IMR-90 (cell line): ENCODE data around the gene GNAT1. TPM values are rescaled to one million over a fixed set of nuclear protein-coding genes. Genes with fewer than 3 reads are reported as not detected.

Experiments
- ATAC-seq: fragments of 200-7000 bp; cut with Tn5 transposase; 2 replicates; pipeline ENCODE4 v1.9.1; 2020; ENCODE audit warnings: low read depth, mild to moderate bottlenecking, moderate library complexity
- BruUV-seq: library from RNA; stranded (reverse); fragments of 400-500 nt; replicated peaks from 2 replicates; lab custom pipeline; 2021; lab: Mats Ljungman, UMichigan
- CTCF ChIA-PET: fragments of 300-600 bp; formaldehyde crosslinking; extraction: SDS; loops from one replicate; lab custom pipeline; 2021; ENCODE audit warnings: antibody characterized with exemption; lab: Yijun Ruan, JAX
- POLR2A ChIA-PET: fragments of 300-600 bp; sonication (Branson Sonifier 250); formaldehyde crosslinking; loops from one replicate; lab custom pipeline; 2022; ENCODE audit warnings: antibody characterized with exemption; ENCODE audit not compliant: unreplicated experiment; lab: Charles Lee
- DNase-seq: peaks from one replicate; pipeline ENCODE4 v3.0.0; 2013
- H2AFZ ChIP-seq: replicated peaks from 2 replicates; pipeline ENCODE3; 2013; ENCODE audit warnings: low read length, mild to moderate bottlenecking; ENCODE audit not compliant: poor library complexity
- H2AK5ac ChIP-seq: 2 replicates; pipeline ENCODE4 v1.6.1; 2013; ENCODE audit warnings: low read depth, low read length, inconsistent platforms
- H2AK9ac ChIP-seq: replicated peaks from 2 replicates; pipeline ENCODE3; 2013; ENCODE audit warnings: mild to moderate bottlenecking, low read depth, low read length, moderate library complexity; ENCODE audit not compliant: poor library complexity
- H2BK120ac ChIP-seq: 2 replicates; pipeline ENCODE4 v1.6.1; 2013; ENCODE audit warnings: low read depth, low read length, inconsistent platforms
- H2BK15ac ChIP-seq: 3 replicates; pipeline ENCODE4 v1.6.1; 2013; ENCODE audit warnings: low read depth, low read length, inconsistent platforms
- H2BK20ac ChIP-seq: 2 replicates; pipeline ENCODE4 v1.6.1; 2013; ENCODE audit warnings: low read depth, mild to moderate bottlenecking, inconsistent platforms, low read length, moderate library complexity
- H2BK5ac ChIP-seq: 2 replicates; pipeline ENCODE4 v1.6.1; 2013; ENCODE audit warnings: mild to moderate bottlenecking, low read depth, low read length, inconsistent platforms; ENCODE audit not compliant: poor library complexity, severe bottlenecking
- H3K14ac ChIP-seq: replicated peaks from 2 replicates; pipeline ENCODE4 v1.6.1; 2013; ENCODE audit warnings: low read depth, low read length, inconsistent platforms
- H3K18ac ChIP-seq: 2 replicates; pipeline ENCODE4 v1.6.1; 2013; ENCODE audit warnings: low read depth, low read length, control low read depth
- H3K23ac ChIP-seq: 2 replicates; pipeline ENCODE4 v1.6.1; 2013; ENCODE audit warnings: low read depth, low read length, inconsistent platforms
- H3K27ac ChIP-seq: 2 replicates; pipeline ENCODE4 v1.5.1; 2013; ENCODE audit warnings: mild to moderate bottlenecking, control low read depth, low read length; ENCODE audit not compliant: insufficient read depth
- H3K27me3 ChIP-seq: 2 replicates; pipeline ENCODE4 v1.6.1; 2013; ENCODE audit warnings: low read length; ENCODE audit not compliant: control insufficient read depth, insufficient read depth
- H3K36me3 ChIP-seq: 2 replicates; pipeline ENCODE4 v1.6.1; 2013; ENCODE audit warnings: low read length, mixed read lengths; ENCODE audit not compliant: control insufficient read depth, insufficient read depth
- H3K4ac ChIP-seq: 2 replicates; pipeline ENCODE4 v1.6.1; 2013; ENCODE audit warnings: low read depth, low read length, inconsistent platforms
- H3K4me1 ChIP-seq: 2 replicates; pipeline ENCODE4 v1.6.1; 2013; ENCODE audit warnings: low read length, mixed read lengths; ENCODE audit not compliant: control insufficient read depth, insufficient read depth
- H3K4me2 ChIP-seq: 2 replicates; pipeline ENCODE4 v1.6.1; 2013; ENCODE audit warnings: low read depth, mild to moderate bottlenecking, control low read depth, low read length, moderate library complexity
- H3K4me3 ChIP-seq: 2 replicates; pipeline ENCODE4 v1.5.1; 2013; ENCODE audit warnings: low read depth, mild to moderate bottlenecking, control low read depth, low read length, moderate library complexity; ENCODE audit not compliant: insufficient read depth
- H3K56ac ChIP-seq: 2 replicates; pipeline ENCODE4 v1.6.1; 2013; ENCODE audit warnings: low read length, inconsistent platforms; ENCODE audit not compliant: insufficient read depth; ENCODE audit errors: extremely low read depth
- H3K79me1 ChIP-seq, 2 experiments: 2 replicates each; pipeline ENCODE4 v1.6.1; 2013; ENCODE audit warnings: low read length in 2 of 2, inconsistent platforms in 1 of 2, low read depth in 1 of 2
- H3K9ac ChIP-seq: 2 replicates; pipeline ENCODE4 v1.6.1; 2013; ENCODE audit warnings: low read depth, low read length, control low read depth
- H3K9me1 ChIP-seq: 2 replicates; pipeline ENCODE4 v1.6.1; 2013; ENCODE audit warnings: low read length, inconsistent platforms; ENCODE audit not compliant: insufficient read depth
- H3K9me3 ChIP-seq: 2 replicates; pipeline ENCODE4 v1.6.1; 2013; ENCODE audit warnings: low read length; ENCODE audit not compliant: control insufficient read depth, insufficient read depth
- H4K20me1 ChIP-seq: 2 replicates; pipeline ENCODE4 v1.6.1; 2013; ENCODE audit warnings: low read length, inconsistent platforms; ENCODE audit not compliant: insufficient read depth
- H4K5ac ChIP-seq: 2 replicates; pipeline ENCODE4 v1.6.1; 2013; ENCODE audit warnings: mild to moderate bottlenecking, low read depth, low read length, control low read depth
- H4K8ac ChIP-seq, 2 experiments: 2 replicates each; pipeline ENCODE4 v1.6.1; 2013; ENCODE audit warnings: low read depth in 2 of 2, low read length in 2 of 2, control low read depth in 1 of 2, inconsistent platforms in 1 of 2
- H4K91ac ChIP-seq: 2 replicates; pipeline ENCODE4 v1.6.1; 2013; ENCODE audit warnings: low read depth, low read length, inconsistent platforms; ENCODE audit not compliant: insufficient read depth
- BHLHE40 ChIP-seq: fragments of 150-350 bp; IDR thresholded peaks from 2 replicates; pipeline ENCODE4 v1.6.1; 2016; ENCODE audit warnings: mild to moderate bottlenecking, low read depth, low read length
- CEBPB ChIP-seq: IDR thresholded peaks from 2 replicates; pipeline ENCODE4 v1.6.1; 2012; ENCODE audit warnings: low read depth, low read length, improper control_type of control experiment
- CHD1 ChIP-seq: IDR thresholded peaks from 2 replicates; pipeline ENCODE4 v1.6.1; 2012; ENCODE audit warnings: low read depth, low read length, improper control_type of control experiment
- FOS ChIP-seq: fragments of 150-350 bp; IDR thresholded peaks from 2 replicates; pipeline ENCODE4 v1.6.1; 2016; ENCODE audit warnings: low read depth, low read length
- MAFK ChIP-seq: IDR thresholded peaks from 2 replicates; pipeline ENCODE4 v1.6.1; 2012; ENCODE audit warnings: low read depth, low read length, improper control_type of control experiment
- MAZ ChIP-seq: IDR thresholded peaks from 2 replicates; pipeline ENCODE4 v1.6.1; 2012; ENCODE audit warnings: low read depth, mild to moderate bottlenecking, low read length, improper control_type of control experiment, moderate library complexity, borderline replicate concordance
- MXI1 ChIP-seq: IDR thresholded peaks from 2 replicates; pipeline ENCODE4 v1.6.1; 2012; ENCODE audit warnings: low read depth, mild to moderate bottlenecking, low read length, moderate library complexity, borderline replicate concordance
- NFE2L2 ChIP-seq: fragments of 150-350 bp; IDR thresholded peaks from 2 replicates; pipeline ENCODE4 v1.6.1; 2016; ENCODE audit warnings: low read depth, mild to moderate bottlenecking, low read length
- POLR2A ChIP-seq: IDR thresholded peaks from 2 replicates; pipeline ENCODE4 v1.6.1; 2012; ENCODE audit warnings: mild to moderate bottlenecking, low read depth, low read length
- RAD21 ChIP-seq: IDR thresholded peaks from 2 replicates; pipeline ENCODE4 v1.6.1; 2012; ENCODE audit warnings: low read length, improper control_type of control experiment
- RCOR1 ChIP-seq: IDR thresholded peaks from 2 replicates; pipeline ENCODE4 v1.6.1; 2012; ENCODE audit warnings: mild to moderate bottlenecking, low read length, improper control_type of control experiment; ENCODE audit not compliant: insufficient replicate concordance
- RFX5 ChIP-seq: IDR thresholded peaks from 2 replicates; pipeline ENCODE4 v1.8.0; 2012; ENCODE audit warnings: low read depth, mild to moderate bottlenecking, low read length, moderate library complexity
- SMC3 ChIP-seq: fragments of 150-350 bp; IDR thresholded peaks from 2 replicates; pipeline ENCODE4 v1.6.1; 2016; ENCODE audit warnings: low read depth, mild to moderate bottlenecking, antibody characterized with exemption, low read length, moderate library complexity
- WGBS, 2 experiments: methylation state at CpG; one replicate each; pipeline versions ENCODE4 v1.1.5 to v1.1.7; 2013; ENCODE audit warnings: missing lambda C conversion rate in 2 of 2; ENCODE audit not compliant: insufficient read length in 1 of 2; ENCODE audit errors: extremely low coverage in 2 of 2; 5-methylcytosine and 5-hydroxymethylcytosine counted together
- dilution Hi-C: fragments of 300-500 bp; cut with HindIII; formaldehyde crosslinking; loops from one replicate; pipeline ENCODE4 v1.14.3; 2018; ENCODE audit warnings: low sequenced_read_pairs; ENCODE audit not compliant: unreplicated experiment
- in situ Hi-C: fragments of 300-500 bp; cut with MboI; formaldehyde crosslinking; loops from 3 replicates; pipeline ENCODE4 v1.14.3; 2019; ENCODE audit warnings: low sequenced_read_pairs, inconsistent platforms, mixed read lengths
- intact Hi-C: fragments of 100-400 bp; cut with micrococcal nuclease; formaldehyde crosslinking; loops from 2 replicates; pipeline ENCODE4 v1.10.0; 2022
- polyA plus RNA-seq, 3 experiments: library from polyadenylated mRNA; depleted of rRNA; stranded (reverse); fragments of >200 nt; gene quantifications; 2 replicates each; pipeline ENCODE4 v1.2.3, GENCODE V29; 2012; ENCODE audit warnings: low replicate concordance in 1 of 3
- total RNA-seq: library from RNA; depleted of rRNA; stranded (reverse); fragments of >200 nt; gene quantifications from 2 replicates; pipeline ENCODE4 v1.2.3, GENCODE V29; 2012
- TF ChIP-seq, protein P1 (sequence below): fragments of 150-350 bp; IDR thresholded peaks from 2 replicates; pipeline ENCODE4 v1.6.1; 2016; ENCODE audit warnings: low read depth, mild to moderate bottlenecking, low read length, moderate library complexity, borderline replicate concordance
- TF ChIP-seq, protein P2 (sequence below): conservative IDR thresholded peaks from 2 replicates; pipeline ENCODE4 v1.5.1; 2012; ENCODE audit warnings: mild to moderate bottlenecking, low read depth, low read length, improper control_type of control experiment
- TF ChIP-seq, protein P3 (sequence below): fragments of 150-350 bp; IDR thresholded peaks from 2 replicates; pipeline ENCODE4 v1.6.1; 2017; ENCODE audit warnings: mild to moderate bottlenecking, antibody characterized with exemption, low read length, low read depth

The GNAT1 gene
- total and polyA plus RNA-seq, 2 of the 4 experiments (the other 2 are of a cell fraction): not detected

DNA sequence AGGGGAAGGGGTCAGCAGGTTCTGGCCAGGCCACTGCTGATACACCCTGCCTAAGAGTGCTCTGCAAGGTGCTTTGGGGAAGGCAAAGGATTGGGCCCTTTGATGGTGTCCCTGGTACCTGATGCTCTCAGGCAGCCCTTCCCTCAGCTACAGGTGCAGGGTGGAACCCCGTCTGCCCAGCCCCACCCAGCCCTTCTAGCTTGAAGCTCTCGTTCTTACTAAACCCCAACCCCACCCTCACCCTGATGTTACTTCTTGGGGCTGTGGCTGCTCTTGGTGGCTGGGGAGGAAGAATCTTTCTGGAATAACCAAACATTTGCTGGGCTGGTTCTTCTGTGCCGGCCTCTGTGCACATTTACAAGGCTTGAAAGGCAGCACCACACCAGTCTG, 51.0 kb downstream of the GNAT1 start:
- no peak overlapping the region for H2AFZ ChIP-seq
- H2AK9ac ChIP-seq: peak overlapping the region; percentile 63
- H3K56ac ChIP-seq: no peak overlapping the region
- no peak overlapping the region for H4K5ac ChIP-seq
- ChIA-PET CTCF (no interaction called here), POLR2A (no interaction called here)
- no peaks in the 10 kb centered on the region for H3K27me3 ChIP-seq
- H2AK5ac ChIP-seq: no peak overlapping the region; the same call in 1 of the 2 replicates
- H3K23ac ChIP-seq: 0 out of 2 replicates have a peak overlapping the region, but pooled peaks have one; percentile 8
- in situ Hi-C loops (no loop called here), intact Hi-C loops (no loop called here), dilution Hi-C loops (no loop called here)
- H3K4me1 ChIP-seq: peaks cover 54% of the 10 kb centered on the region
- H3K9ac ChIP-seq: no peak overlapping the region
- no peak overlapping the region for H3K4me3 ChIP-seq
- H3K4ac ChIP-seq: no peak overlapping the region
- H3K9me3 ChIP-seq: no peaks in the 10 kb centered on the region
- DNase-seq (no peak), ATAC-seq (no peak)
- H3K36me3 ChIP-seq: peaks cover 25% of the 10 kb centered on the region
- H2BK15ac ChIP-seq: no peak overlapping the region
- H3K4me2 ChIP-seq: no peak overlapping the region
- H4K91ac ChIP-seq: no peak overlapping the region
- H2BK5ac ChIP-seq: peak overlapping the region; percentile 12
- peaks cover 86% of the 10 kb centered on the region for H4K20me1 ChIP-seq
- peaks cover 10% of the 10 kb centered on the region for H3K9me1 ChIP-seq
- TF ChIP-seq FOS (no peak), MAFK (no peak), RAD21 (no peak), SMC3 (no peak), CEBPB (no peak), CHD1 (no peak), NFE2L2 (no peak), MXI1 (no peak), MAZ (no peak), RFX5 (no peak), BHLHE40 (no peak), RCOR1 (no peak), POLR2A (no peak)
- TF ChIP-seq, protein P1, sequence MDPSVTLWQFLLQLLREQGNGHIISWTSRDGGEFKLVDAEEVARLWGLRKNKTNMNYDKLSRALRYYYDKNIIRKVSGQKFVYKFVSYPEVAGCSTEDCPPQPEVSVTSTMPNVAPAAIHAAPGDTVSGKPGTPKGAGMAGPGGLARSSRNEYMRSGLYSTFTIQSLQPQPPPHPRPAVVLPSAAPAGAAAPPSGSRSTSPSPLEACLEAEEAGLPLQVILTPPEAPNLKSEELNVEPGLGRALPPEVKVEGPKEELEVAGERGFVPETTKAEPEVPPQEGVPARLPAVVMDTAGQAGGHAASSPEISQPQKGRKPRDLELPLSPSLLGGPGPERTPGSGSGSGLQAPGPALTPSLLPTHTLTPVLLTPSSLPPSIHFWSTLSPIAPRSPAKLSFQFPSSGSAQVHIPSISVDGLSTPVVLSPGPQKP: no peak
- TF ChIP-seq, protein P2, sequence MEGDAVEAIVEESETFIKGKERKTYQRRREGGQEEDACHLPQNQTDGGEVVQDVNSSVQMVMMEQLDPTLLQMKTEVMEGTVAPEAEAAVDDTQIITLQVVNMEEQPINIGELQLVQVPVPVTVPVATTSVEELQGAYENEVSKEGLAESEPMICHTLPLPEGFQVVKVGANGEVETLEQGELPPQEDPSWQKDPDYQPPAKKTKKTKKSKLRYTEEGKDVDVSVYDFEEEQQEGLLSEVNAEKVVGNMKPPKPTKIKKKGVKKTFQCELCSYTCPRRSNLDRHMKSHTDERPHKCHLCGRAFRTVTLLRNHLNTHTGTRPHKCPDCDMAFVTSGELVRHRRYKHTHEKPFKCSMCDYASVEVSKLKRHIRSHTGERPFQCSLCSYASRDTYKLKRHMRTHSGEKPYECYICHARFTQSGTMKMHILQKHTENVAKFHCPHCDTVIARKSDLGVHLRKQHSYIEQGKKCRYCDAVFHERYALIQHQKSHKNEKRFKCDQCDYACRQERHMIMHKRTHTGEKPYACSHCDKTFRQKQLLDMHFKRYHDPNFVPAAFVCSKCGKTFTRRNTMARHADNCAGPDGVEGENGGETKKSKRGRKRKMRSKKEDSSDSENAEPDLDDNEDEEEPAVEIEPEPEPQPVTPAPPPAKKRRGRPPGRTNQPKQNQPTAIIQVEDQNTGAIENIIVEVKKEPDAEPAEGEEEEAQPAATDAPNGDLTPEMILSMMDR: no peak
- TF ChIP-seq, protein P3, sequence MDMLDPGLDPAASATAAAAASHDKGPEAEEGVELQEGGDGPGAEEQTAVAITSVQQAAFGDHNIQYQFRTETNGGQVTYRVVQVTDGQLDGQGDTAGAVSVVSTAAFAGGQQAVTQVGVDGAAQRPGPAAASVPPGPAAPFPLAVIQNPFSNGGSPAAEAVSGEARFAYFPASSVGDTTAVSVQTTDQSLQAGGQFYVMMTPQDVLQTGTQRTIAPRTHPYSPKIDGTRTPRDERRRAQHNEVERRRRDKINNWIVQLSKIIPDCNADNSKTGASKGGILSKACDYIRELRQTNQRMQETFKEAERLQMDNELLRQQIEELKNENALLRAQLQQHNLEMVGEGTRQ: no peak
- peaks cover 4 to 81% of the 10 kb centered on the region in 2 experiments; a peak in 3 of 4 replicates for H3K79me1 ChIP-seq
- peak overlapping the region in 1 of 2 experiments; percentile 20; a peak in 1 of 4 replicates for H4K8ac ChIP-seq
- H2BK120ac ChIP-seq: no peak overlapping the region
- no peak overlapping the region for H3K18ac ChIP-seq
- no peak overlapping the region for H3K14ac ChIP-seq
- no peak overlapping the region for H2BK20ac ChIP-seq
- no CpG with 5 or more reads among the region's 3 CpGs for WGBS, 2 experiments
- BruUV-seq: no TSS peak
- H3K27ac ChIP-seq: no peak overlapping the region; the same call in 1 of the 2 replicates
